ENCODE results near the gene RAB5IF.
"Not testable (repeated sequence)": the region's sequence is repeated elsewhere in the genome, so short reads cannot be mapped to it uniquely, and the experiment has no call there.

Gene RAB5IF

DNA sequence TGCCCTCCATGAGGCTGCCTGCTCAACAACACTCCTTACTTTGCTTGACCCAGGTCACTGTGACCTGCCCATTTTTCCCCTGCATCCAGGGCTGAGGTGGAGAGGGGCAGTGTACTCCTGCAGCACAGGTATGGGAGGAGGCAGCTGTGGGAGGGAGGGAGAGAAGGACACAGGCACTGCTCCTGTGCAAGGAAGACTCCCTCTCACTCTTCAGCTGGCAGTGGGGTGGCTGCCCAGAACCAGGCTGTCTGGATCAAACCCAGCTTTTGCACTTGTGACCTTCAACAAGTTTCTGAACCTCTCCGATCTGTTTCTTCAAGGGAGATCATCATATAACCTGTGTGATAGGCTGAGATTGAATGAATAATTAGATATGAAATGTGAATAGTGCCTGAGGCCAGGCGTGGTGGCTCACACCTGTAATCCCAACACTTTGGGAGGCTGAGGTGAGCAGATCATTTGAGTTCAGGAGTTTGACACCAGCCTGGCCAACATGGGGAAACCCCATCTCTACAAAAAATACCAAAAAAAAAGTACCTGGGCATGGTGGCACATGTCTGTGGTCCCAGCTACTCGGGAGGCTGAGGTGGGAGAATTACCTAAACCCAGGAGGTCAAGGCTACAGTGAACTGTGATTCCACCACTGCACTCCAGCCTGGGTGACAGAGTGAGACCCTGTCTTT, 18.1 kb upstream of the RAB5IF start:
- no peak for DNase-seq

- no peak for DNase-seq
These were observed 14.3 kb upstream of the RAB5IF start for GRCh38 chr20:36591281-36591680.

DNA sequence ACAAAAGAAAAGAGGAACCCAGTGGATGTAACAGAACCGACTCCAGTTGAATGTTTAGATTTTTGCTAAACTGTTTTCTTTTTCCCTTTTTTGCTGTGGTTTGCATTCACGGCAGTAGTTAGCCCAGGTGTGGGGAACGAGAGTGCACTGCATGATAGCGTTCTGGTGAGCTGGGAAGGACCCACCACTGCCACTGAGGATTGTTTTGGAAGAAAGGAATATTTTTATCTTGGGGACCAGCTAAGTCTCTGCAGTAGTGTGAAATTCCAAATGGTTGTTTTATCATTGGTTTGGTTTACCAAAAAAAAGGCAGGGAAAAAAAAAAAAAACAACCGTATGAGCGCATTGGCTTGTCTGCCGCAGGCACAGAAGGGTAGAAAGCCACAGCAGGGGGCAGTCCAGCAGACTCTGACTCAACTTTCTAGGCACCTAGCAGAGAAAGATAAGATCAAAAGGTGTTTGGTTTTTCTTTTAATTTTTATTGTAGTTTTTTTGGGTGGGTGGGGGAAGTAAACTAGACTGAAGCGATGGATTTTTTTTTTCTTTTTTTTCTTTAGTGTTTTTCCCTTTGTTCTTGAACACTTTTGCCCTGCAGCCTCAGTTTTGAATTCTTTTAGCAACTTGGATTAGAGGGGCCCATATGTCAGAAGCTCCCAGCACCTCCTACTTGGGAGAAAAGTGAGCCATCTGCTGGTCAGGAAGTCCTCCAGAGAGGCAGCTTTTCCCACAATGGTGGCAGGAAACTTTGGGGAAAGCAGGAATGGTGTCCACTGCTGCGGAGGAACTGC, 13.5 kb upstream of the RAB5IF start:
- peak; percentile 62 for DNase-seq

DNA sequence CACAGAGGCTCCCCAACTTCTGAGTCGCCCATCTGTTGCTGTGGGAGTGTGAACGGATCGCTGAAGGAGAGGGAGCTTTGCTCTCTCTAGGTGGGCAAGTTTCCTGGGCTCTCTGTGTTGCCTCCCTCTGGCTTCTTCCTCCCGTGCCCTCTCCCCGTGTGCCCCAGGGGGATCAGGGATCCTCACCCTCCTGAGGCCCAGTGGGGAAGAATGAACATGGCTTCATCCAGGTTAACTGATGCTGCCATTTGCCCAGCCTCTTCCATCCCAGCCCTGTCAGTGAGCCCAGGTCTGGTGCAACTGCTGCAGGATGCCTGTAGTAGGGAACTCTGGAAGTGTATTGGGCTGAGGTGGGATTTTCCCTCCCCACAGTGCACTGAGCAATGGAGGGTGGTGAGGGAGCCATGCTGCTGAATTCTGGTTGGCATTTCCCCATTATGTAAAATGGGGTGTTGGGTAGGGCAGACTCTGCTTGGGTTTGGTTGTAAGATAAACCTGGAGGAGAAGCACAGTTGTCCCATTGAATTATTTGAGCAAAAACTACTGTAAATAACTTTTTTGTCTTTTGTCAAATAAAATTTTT, 12.1 kb upstream of the RAB5IF start:
- no peak for DNase-seq

GRCh38 chr20:36599912-36600345, 5.7 kb upstream of the RAB5IF start:
- no peak for DNase-seq

- no peak for DNase-seq
These were observed 4.0 kb upstream of the RAB5IF start for GRCh38 chr20:36601540-36601939.

DNA sequence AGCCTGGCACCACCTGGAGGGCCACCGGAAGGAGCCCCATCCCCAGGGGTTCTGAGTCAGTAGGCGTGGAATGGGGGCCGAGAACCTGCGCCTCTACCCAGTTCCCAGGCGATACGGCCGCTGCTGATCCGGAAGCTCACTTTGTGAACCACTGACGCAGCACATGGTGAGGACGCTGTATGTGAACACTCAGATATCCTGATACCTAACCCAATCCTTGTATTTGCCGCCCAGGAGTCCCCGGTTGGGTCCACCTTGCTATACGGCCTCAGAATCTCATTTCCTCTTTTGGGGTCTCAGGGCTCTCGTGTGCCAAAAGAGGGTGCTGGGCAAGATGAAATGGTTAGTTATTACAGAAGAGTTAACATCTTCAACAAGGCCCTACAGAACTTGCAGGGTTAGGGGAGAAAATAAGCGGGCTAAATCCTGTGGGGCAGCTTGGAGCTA, 604 bp upstream of the RAB5IF start:
- DNase-seq, result peak; percentile 72

DNA sequence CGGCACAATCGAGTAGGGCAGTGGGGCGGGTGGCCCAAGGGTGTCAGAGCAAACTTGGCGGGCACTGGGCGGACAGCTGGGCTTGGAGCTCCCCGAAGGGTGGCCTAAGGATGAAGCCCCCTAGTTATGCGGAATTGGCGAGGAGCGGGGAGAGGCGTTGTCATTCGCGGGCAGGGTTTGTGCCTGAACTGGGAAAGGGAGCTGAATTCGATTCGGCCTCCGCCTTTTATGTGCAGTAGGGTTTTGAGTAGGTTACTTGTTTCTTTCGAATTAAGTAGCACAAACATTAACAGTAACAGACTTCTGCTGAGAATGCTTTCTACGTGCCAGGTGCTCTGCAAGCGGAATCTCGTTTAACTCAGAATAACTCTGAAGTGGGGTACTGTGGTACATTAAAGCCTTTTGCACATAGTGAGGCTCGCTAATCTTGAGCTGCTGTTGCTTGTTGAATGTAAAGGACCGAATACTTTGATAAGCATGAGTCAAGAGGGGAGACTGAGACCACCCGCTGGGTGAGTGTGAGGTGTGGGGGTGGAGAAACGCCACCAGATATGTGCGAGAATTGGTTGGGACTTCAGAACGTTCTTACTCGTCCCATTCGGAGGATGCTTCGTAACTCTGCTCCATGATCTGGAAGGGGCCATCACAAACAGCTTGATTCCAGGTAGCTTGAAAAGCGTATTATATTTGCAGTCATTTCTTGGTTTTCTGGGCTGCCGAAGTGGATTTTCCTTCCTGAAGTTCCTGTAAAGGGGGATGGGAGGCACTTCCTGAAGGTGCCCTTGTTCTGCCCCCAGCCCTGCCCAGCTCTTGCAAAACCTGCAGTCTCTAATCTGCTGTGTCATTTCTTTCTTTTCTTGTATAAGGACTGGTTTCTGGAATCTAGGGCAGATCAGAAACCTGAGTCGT, 833 bp downstream of the RAB5IF start:
- peak; percentile 41 for DNase-seq

DNA sequence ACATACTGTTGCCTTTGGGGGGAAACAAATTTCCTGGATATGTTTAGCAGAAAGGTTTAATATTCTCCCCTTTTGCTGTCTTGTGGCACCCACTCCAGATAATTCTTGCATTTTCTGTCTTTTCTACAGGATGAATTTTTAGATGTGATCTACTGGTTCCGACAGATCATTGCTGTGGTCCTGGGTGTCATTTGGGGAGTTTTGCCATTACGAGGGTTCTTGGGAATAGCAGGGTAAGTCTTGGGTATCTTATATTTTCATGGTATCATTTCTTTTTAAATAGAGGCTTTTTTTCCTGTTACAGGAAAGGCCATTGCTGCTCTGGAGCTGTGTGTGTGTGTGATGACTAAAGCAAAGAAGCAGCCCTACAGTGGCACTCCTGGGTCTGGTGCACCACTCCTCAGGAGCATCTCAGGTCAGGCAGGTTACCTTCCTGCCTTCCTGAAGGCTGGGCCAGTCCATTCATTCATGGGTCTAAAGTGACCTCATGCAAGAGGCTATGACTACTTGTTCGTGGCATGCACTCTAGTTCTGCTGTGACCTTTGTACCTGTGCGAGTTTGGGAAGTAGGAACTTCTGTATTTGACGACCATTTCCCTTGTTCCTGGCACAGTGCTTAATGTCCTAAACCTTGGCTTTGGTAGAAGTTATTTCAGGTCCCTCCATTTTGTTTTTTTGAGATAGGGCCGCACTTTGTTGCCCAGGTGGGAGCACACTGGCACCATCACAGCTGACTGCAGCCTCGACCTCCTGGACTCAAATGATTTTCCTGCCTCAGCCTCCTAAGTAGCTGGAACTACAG, 2.2 kb downstream of the RAB5IF start:
- DNase-seq, result no peak

DNA sequence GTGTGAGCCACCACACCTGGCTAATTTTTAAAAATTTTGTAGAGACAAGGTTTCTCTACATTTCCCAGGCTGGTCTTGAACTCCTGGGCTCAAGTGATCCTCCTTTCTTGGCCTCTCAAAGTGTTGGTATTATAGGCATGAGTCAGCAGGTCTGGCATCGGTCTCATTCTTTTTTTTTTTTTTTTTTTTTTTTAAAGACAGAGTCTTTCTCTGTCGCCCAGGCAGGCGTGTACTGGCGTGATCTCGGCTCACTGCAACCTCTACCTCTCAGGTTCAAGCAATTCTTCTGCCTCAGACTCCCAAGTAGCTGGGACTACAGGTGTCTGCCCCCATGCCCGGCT, 2.8 kb downstream of the RAB5IF start:
- DNase-seq, result not testable (repeated sequence)

GRCh38 chr20:36611625-36612024, 6.0 kb downstream of the RAB5IF start:
- DNase-seq, result no peak

DNA sequence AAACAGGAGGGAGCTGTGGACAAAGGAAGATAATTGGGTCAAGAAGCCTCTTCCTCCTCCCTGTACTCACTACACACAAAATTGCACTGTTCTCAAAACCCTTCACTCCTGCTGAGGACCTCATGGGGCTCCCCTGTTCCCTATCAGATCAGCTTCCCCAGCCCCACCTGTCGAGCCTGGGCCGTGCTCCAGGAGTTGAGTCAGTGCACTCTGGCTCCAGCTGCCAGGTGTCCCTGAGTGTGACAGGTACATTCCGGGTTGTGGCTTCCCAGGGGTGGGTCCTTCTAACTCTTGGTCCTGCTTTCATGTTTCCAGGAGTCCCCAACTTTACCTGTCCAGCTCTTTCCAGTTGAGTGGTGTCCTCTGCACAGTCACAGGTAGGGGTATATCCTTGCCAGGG, 8.4 kb downstream of the RAB5IF start:
- no peak for DNase-seq

GRCh38 chr20:36614781-36615557, 9.4 kb downstream of the RAB5IF start:
- DNase-seq, result no peak

DNA sequence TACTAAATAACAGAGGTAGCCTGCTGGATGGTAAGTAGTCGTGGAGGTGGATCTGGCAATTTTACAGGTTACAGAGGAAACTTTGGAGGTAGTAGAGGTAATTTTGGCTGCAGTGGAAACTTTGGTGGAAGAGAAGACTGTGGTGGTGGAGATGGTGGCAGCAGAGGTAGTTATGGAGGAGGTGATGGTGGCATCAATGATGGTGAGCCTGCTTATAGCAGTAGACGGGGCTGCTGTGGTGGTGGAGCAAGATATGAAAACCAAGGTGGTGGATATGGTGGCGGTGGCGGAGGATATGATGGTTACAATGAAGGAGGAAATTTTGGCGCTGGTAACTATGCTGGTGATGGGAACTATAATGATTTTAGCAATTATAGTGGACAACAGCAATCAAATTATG, 15.3 kb downstream of the RAB5IF start:
- no peak for DNase-seq

- DNase-seq, result no peak
These were observed 17.9 kb downstream of the RAB5IF start for GRCh38 chr20:36623444-36623843.

DNA sequence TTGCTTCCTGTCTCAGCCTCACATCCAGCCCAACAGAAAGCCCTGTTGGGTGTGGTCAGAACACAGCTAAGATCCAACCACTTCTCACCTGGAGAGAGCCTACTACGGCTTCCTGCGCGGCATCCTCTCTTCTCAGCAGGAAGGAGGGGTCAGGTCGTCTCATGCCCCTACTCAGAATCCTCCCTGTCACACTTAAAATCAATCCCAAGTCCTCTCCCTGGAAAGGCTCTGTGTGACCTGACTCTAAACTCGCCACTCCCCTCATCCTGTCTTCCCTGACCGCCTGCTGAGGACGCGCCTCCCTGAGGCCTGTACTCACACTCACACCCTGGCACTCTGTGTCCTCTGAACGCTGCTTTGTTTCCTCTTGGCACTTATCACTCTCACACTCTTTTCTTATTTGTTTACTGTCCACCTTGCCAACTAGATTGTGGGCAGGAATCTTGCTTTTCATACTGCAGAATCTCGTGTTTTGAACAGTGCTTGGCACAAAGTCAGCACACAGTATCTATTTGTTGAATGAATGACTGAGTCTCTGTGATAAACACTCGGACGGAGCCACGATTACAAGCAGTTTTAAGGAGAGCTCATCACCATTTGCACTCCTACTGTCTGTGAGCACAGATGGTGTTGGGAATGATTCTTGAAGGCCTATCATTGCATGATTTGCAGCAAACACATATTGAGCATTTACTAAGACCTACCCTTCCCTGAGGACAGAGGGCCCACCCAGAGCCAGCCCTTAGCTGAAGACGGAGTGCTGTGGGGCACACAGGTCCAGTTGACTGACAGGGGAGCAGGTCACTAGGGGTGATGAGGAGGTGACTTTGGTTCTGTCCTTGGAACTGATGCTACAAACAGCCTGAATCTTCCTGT, 18.7 kb downstream of the RAB5IF start:
- DNase-seq, result no peak

DNA sequence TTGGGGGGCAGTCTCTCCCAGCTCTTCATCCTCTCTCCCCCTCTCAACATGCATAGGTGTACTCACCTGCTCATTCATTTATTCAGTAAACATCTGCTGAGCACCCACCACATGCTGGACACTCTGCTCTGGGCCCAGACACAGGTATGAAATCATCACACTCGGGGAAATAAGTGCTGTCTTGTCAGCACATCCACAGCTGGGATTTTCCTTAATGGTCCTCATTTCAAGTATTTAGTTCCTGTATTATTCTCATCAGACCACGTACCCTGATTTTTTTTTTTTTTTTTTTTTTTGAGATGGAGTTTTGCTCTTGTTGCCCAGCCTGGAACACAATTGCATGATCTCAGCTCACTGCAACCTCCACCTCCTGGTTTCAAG, 19.4 kb downstream of the RAB5IF start:
- DNase-seq, result no peak

GRCh38 chr20:36628076-36628475, 22.5 kb downstream of the RAB5IF start:
- peak; percentile 46 for DNase-seq

DNA sequence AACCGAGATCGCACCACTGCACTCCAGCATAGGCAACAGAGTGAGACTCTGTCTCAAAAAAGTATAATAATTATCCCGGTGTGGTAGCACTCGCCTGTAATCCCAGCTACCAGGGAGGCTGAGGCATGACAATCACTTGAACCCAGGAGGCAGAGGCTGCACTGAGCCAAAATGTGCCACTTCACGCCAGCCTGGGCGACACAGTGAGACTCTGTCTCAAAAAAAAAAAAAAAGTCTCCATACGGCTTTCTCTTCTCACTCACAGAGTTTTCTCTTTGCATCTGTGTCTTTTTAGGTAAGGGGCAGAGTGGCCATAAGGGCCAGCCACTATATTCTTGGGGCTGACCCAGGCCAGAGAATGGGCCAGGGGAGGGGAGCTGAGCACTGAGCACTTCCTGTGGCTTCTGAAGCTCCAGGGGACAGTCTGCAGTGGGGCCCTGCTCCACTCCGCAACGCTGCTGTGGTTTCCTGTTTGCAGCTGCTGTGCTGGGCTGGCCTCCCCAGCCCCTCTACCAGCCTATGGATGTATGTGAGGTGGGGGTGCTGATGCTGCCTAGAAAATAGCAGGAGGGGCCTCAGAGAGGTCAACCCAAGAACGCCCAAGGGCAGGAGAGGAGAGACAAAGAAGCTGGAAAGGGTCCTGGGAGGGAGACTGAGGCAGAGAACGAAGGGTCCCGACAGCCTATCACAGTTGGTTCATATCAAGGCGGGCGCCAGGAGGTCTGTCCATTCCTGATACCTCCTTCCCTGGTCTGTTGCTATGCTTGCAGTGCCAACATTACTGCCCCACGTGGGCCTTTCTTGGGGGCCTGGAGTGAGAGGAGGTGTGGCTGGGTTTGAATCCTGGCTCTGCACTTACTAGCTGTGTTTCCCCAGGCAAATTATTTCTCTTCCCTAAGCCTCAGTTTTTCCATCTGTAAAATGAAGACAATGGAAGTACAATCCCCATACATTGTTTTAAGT, 24.4 kb downstream of the RAB5IF start:
- DNase-seq, result peak; percentile 41

Data from CD4-positive, alpha-beta T cell treated with Interferon gamma for 1 hour (primary cell).